ENCODE data around the gene YTHDF1.

DNA sequence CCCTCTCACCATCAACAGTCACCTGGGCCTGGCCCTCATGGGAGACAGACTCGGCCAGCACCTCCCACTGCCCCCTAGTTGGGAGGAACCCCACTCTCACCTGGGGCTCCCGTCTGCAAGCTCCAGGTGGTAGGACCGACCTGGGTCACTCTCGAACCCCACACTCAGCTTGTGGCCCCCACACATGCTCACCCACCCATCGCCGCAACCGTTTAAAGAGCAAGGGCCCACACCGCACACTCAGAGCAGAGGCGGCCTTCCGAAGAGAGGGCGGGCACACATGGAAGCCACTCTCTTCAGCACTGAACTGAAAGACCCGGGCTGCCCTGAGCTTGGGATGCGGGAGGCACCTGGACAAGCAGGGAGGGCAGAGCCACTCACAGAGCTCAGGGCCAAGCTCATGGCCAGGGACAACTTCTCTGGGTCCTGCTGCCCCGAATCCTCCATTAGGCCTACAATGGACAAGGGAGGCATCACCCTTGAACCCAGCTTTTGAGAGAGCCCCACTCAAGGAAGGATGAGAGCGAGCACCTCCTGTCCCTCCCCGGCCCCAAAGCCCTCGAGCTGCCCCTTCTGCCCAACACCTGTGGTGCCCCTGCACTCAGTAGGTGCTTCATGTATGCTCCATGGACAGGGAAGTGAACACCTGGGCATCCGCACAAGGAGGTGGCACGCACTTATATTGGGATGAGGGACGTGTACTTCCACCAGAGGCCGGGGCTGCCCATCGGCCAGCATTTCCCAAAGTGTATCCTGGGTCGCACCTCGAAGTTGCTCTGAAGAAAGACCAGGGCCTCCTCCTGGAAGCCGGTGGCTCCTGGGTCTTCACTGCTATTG is 50.4 kb downstream of the YTHDF1 start:
- TF ChIP-seq POLR2A (IDR thresholded peaks at IDR 0.05; ENCODE audit: extremely low read depth, insufficient read length) (no peak), MYC (IDR thresholded peaks at IDR 0.05; ENCODE audit: low read depth, low read length) (no peak)
- TF ChIP-seq, protein P1, sequence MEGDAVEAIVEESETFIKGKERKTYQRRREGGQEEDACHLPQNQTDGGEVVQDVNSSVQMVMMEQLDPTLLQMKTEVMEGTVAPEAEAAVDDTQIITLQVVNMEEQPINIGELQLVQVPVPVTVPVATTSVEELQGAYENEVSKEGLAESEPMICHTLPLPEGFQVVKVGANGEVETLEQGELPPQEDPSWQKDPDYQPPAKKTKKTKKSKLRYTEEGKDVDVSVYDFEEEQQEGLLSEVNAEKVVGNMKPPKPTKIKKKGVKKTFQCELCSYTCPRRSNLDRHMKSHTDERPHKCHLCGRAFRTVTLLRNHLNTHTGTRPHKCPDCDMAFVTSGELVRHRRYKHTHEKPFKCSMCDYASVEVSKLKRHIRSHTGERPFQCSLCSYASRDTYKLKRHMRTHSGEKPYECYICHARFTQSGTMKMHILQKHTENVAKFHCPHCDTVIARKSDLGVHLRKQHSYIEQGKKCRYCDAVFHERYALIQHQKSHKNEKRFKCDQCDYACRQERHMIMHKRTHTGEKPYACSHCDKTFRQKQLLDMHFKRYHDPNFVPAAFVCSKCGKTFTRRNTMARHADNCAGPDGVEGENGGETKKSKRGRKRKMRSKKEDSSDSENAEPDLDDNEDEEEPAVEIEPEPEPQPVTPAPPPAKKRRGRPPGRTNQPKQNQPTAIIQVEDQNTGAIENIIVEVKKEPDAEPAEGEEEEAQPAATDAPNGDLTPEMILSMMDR (IDR thresholded peaks at IDR 0.05; ENCODE audit: low read depth, low read length) = no peak
- TF ChIP-seq, protein P2, sequence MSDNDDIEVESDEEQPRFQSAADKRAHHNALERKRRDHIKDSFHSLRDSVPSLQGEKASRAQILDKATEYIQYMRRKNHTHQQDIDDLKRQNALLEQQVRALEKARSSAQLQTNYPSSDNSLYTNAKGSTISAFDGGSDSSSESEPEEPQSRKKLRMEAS (IDR thresholded peaks at IDR 0.05; ENCODE audit: low read depth, low read length) = no peak

Data from NB4 (cell line).